H1 (cell line): ENCODE measurements around the gene FGL2. TPM values are rescaled to one million over a fixed set of nuclear protein-coding genes. Genes with fewer than 3 reads are reported as not detected.

Experiments
- ASH2L ChIP-seq: fragments of 200-600, 300-600 bp; sonication (generic); IDR thresholded peaks from one replicate; pipeline ENCODE4 v1.7.1; 2017; ENCODE audit warnings: low read length
- FOSL1 ChIP-seq: IDR thresholded peaks from 2 replicates; pipeline ENCODE4 v1.6.1; 2011; ENCODE audit warnings: mild to moderate bottlenecking, low read depth, low read length, moderate library complexity; ENCODE audit not compliant: insufficient read depth
- SIN3A ChIP-seq, 2 experiments: IDR thresholded peaks in 1 of 2; conservative IDR thresholded peaks in 1 of 2; 2 replicates each; pipeline ENCODE4 v1.6.1; 2011 to 2012; ENCODE audit warnings: low read length in 2 of 2, improper control_type of control experiment in 1 of 2, low read depth in 1 of 2, mild to moderate bottlenecking in 1 of 2
- SRF ChIP-seq: IDR thresholded peaks from 2 replicates; pipeline ENCODE4 v1.6.1; 2011; ENCODE audit warnings: mild to moderate bottlenecking, low read depth, low read length, moderate library complexity
- TAF1 ChIP-seq: IDR thresholded peaks from 2 replicates; pipeline ENCODE4 v1.6.1; 2011; ENCODE audit warnings: mild to moderate bottlenecking, low read depth, low read length
- polyA plus RNA-seq, 7 experiments: library from polyadenylated mRNA; depleted of rRNA in 3 of 7; stranded (reverse) in 5 of 7; unstranded in 2 of 7; fragments of >200 nt in 5 of 7; fragments of 200-250 nt in 2 of 7; gene quantifications; 1 replicate in 5 of 7; 2 replicates in 1 of 7; 4 replicates in 1 of 7; pipeline versions ENCODE4 v1.2.1 to v1.2.3, GENCODE V29; 2011 to 2013; ENCODE audit warnings: missing spikeins in 2 of 7, mixed read lengths in 2 of 7
- total RNA-seq: library from RNA; stranded (reverse); fragmentation: NEBNext Ultra II Directional; extraction: Animal tissue kit (Norgen Biotek cat#: 25700); gene quantifications from 2 replicates; pipeline ENCODE4 v1.2.1, GENCODE V29; 2021

FGL2 gene
- total and polyA plus RNA-seq, 2 of the 8 experiments (the other 6 are each of a cell fraction or from before 2014, with no cell fraction given): not detected

DNA sequence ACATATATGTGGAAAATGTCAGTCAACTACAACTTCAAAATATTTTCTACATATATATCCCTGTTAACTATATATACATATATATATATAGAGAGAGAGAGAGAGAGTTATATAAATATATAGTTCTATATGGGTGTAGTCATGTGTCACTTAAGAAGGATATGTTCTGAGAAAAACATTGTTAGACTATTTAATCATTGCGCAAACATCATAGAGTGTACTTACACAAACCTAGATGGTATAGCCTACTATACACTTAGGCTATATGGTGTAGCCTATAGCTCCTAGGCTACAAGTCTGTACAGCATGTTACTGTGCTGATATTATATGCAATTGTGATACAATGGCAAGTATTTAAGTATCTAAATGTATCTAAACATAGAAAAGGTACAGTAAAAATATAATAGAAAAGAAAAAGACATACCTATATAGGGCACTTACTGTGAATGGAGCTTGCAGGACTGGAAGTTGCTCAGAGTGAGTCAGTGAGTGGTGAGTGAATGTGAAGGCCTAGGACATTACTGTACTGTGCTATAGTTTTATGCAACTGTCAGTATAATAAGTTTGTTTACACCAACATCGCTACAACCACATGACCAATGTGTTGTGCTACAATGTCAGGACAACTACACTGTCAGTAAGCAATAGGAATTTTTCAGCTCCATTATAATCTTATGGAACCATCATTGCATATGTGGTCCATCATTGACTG, 18.0 kb upstream of the FGL2 start (continued):
- no peak for TF ChIP-seq ASH2L
- TF ChIP-seq SRF: no peak
- no peak for TF ChIP-seq FOSL1
- no peak for TF ChIP-seq TAF1
- TF ChIP-seq SIN3A (conservative IDR thresholded peaks at IDR 0.05 in 1 of 2, IDR thresholded peaks at IDR 0.05 in 1 of 2; ENCODE audit: low read depth in 1 of 2, low read length in 2 of 2): no peak
